GM23338 (cell line): Measurements from ENCODE around the gene TMEM25. TPM values are rescaled to one million over a fixed set of nuclear protein-coding genes. Genes with fewer than 3 reads are reported as not detected.
"Not testable (repeated sequence)": the region's sequence is repeated elsewhere in the genome, so short reads cannot be mapped to it uniquely, and the experiment has no call there.

Source experiments
- ATAC-seq: fragments of 200-7000 bp; cut with Tn5 transposase; 3 replicates; pipeline ENCODE4 v1.9.1; 2020
- DNase-seq: peaks from one replicate; pipeline ENCODE4 v3.0.0-alpha.2; 2015; ENCODE audit warnings: low spot score
- H2AFZ ChIP-seq: fragments of 200-600 bp; sonication (generic); 2 replicates; pipeline ENCODE4 v1.8.0; 2016; ENCODE audit warnings: antibody characterized with exemption, mild to moderate bottlenecking, moderate library complexity
- H3F3A ChIP-seq: fragments of 200-600 bp; sonication (generic); replicated peaks from 2 replicates; pipeline ENCODE4 v1.8.0; 2017; ENCODE audit warnings: antibody characterized with exemption, mixed run types, low read depth
- H3K27ac ChIP-seq: fragments of 200-600 bp; sonication (generic); 2 replicates; pipeline ENCODE4 v1.6.1; 2016; ENCODE audit warnings: low read depth
- H3K27me3 ChIP-seq: fragments of 200-600 bp; sonication (generic); 2 replicates; pipeline ENCODE4 v1.8.0; 2016; ENCODE audit warnings: mild to moderate bottlenecking, mixed run types, moderate library complexity; ENCODE audit not compliant: insufficient read depth
- H3K36me3 ChIP-seq: fragments of 200-600 bp; sonication (generic); 2 replicates; pipeline ENCODE4 v1.8.0; 2016; ENCODE audit warnings: mild to moderate bottlenecking; ENCODE audit not compliant: insufficient read depth
- H3K4me1 ChIP-seq: fragments of 200-600 bp; sonication (generic); 2 replicates; pipeline ENCODE4 v1.8.0; 2016; ENCODE audit warnings: mild to moderate bottlenecking, moderate library complexity; ENCODE audit not compliant: insufficient read depth
- H3K4me2 ChIP-seq: fragments of 200-600 bp; sonication (generic); 2 replicates; pipeline ENCODE4 v1.7.1; 2017; ENCODE audit warnings: mixed run types
- H3K4me3 ChIP-seq: fragments of 200-600 bp; sonication (generic); 2 replicates; pipeline ENCODE4 v1.6.1; 2016; ENCODE audit warnings: mixed run types
- H3K79me2 ChIP-seq: fragments of 200-600 bp; sonication (generic); replicated peaks from 2 replicates; pipeline ENCODE4 v1.8.0; 2017; ENCODE audit warnings: mild to moderate bottlenecking; ENCODE audit not compliant: insufficient read depth
- H3K9me2 ChIP-seq: fragments of 200-600 bp; sonication (generic); 2 replicates; pipeline ENCODE4 v1.8.0; 2017; ENCODE audit not compliant: insufficient read depth
- H4K20me1 ChIP-seq: fragments of 200-600 bp; sonication (generic); replicated peaks from 2 replicates; pipeline ENCODE4 v1.8.0; 2017; ENCODE audit warnings: mild to moderate bottlenecking; ENCODE audit not compliant: insufficient read depth
- H3K27ac Mint-ChIP-seq: 2 replicates; pipeline ENCODE4 v1.8.0; 2020; ENCODE audit warnings: inconsistent platforms, mild to moderate bottlenecking, moderate library complexity, mixed read lengths
- H3K27me3 Mint-ChIP-seq: 3 replicates; pipeline ENCODE4 v1.8.0; 2022; ENCODE audit warnings: low read depth, mild to moderate bottlenecking, moderate library complexity, mixed read lengths, inconsistent platforms; ENCODE audit not compliant: insufficient read depth, poor library complexity
- H3K36me3 Mint-ChIP-seq: 3 replicates; pipeline ENCODE4 v1.8.0; 2021; ENCODE audit warnings: low read depth, mild to moderate bottlenecking, inconsistent platforms, moderate library complexity, mixed read lengths
- H3K4me1 Mint-ChIP-seq: 3 replicates; pipeline ENCODE4 v1.8.0; 2020; ENCODE audit warnings: mild to moderate bottlenecking, inconsistent platforms, mixed read lengths
- H3K4me3 Mint-ChIP-seq: 3 replicates; pipeline ENCODE4 v1.8.0; 2021; ENCODE audit warnings: moderate library complexity, mild to moderate bottlenecking, inconsistent platforms, mixed read lengths
- H3K9me3 Mint-ChIP-seq: 3 replicates; pipeline ENCODE4 v1.8.0; 2020; ENCODE audit warnings: moderate library complexity, mild to moderate bottlenecking, inconsistent platforms, mixed read lengths
- CTCF ChIP-seq, 2 experiments: fragments of 200-600 bp in 1 of 2; sonication (generic) in 1 of 2; conservative IDR thresholded peaks; 2 replicates each; pipeline versions ENCODE4 v1.5.1 to v1.6.1; 2016 to 2017; ENCODE audit warnings: antibody characterized with exemption in 2 of 2, low read depth in 2 of 2, mild to moderate bottlenecking in 2 of 2, moderate library complexity in 1 of 2
- EZH2phosphoT487 ChIP-seq: fragments of 200-600 bp; sonication (generic); IDR thresholded peaks from one replicate; pipeline ENCODE4 v1.8.1; 2018; ENCODE audit warnings: antibody characterized with exemption; ENCODE audit not compliant: unreplicated experiment
- JUNB ChIP-seq: IDR thresholded peaks from one replicate; pipeline ENCODE4 v1.6.1; 2016; ENCODE audit warnings: antibody characterized with exemption; ENCODE audit not compliant: unreplicated experiment
- POLR2AphosphoS5 ChIP-seq: IDR thresholded peaks from 2 replicates; pipeline ENCODE4 v1.6.1; 2016; ENCODE audit warnings: antibody characterized with exemption, low read depth
- REST ChIP-seq: IDR thresholded peaks from one replicate; pipeline ENCODE4 v1.6.1; 2018; ENCODE audit warnings: antibody characterized with exemption; ENCODE audit not compliant: unreplicated experiment
- STAT1 ChIP-seq: IDR thresholded peaks from one replicate; pipeline ENCODE4 v1.6.1; 2016; ENCODE audit warnings: antibody characterized with exemption; ENCODE audit not compliant: unreplicated experiment
- ZNF114 ChIP-seq: fragments of 250-450 bp; sonication (Bioruptor Pico); IDR thresholded peaks from 2 replicates; pipeline ENCODE4 v1.5.0; 2020; ENCODE audit warnings: mild to moderate bottlenecking, moderate library complexity
- ZNF331 ChIP-seq: fragments of 250-450 bp; sonication (Bioruptor Pico); IDR thresholded peaks from 2 replicates; pipeline ENCODE4 v1.5.0; 2020; ENCODE audit warnings: low read depth, mild to moderate bottlenecking, moderate library complexity
- polyA plus RNA-seq: library from polyadenylated mRNA; unstranded; fragments of >200 nt; fragmentation: Nextera tagmentation; extraction: Ambion mirVana; gene quantifications from 2 replicates; pipeline ENCODE4 v1.2.1, GENCODE V29; 2016
- total RNA-seq: library from RNA; depleted of rRNA; stranded (reverse); fragments of >200 nt; shearing (Covaris generic); gene quantifications from 2 replicates; pipeline ENCODE4 v1.2.3, GENCODE V29; 2014

Gene TMEM25
- total and polyA plus RNA-seq, 2 experiments from 2014 or later, result 11.7 to 17.7 TPM

- TF ChIP-seq REST (no peak), ZNF331 (CRISPR knock-in tag) (no peak), POLR2AphosphoS5 (no peak), JUNB (no peak), CTCF (conservative IDR thresholded peaks at IDR 0.05; ENCODE audit: low read depth in 2 of 2) (no peak), ZNF114 (CRISPR knock-in tag) (no peak)
Observed at GRCh38 chr11:118574636-118575035, 43.6 kb downstream of the TMEM25 start (continued).

GRCh38 chr11:118577995-118578394, 47.0 kb downstream of the TMEM25 start:
- H3K27ac Mint-ChIP-seq, H3K4me2 ChIP-seq, H3K27ac ChIP-seq, H3K27me3 ChIP-seq, ATAC-seq, H2AFZ ChIP-seq, H3K4me3 ChIP-seq, H3K4me3 Mint-ChIP-seq, H3K27me3 Mint-ChIP-seq, H3K9me2 ChIP-seq, H3K36me3 ChIP-seq, H3K9me3 Mint-ChIP-seq, DNase-seq, H3K4me1 Mint-ChIP-seq, H3K4me1 ChIP-seq, H3F3A ChIP-seq: not testable (repeated sequence)
- H3K36me3 Mint-ChIP-seq, result peaks cover 11% of the 10 kb centered on the region
- Histone ChIP-seq H3K79me2 (peaks cover 85% of the 10 kb centered on the region), H4K20me1 (peaks cover 63% of the 10 kb centered on the region)

GRCh38 chr11:118581057-118581456, 50.1 kb downstream of the TMEM25 start:
- no peaks in the 10 kb centered on the region for H3K9me3 Mint-ChIP-seq
- Histone ChIP-seq H2AFZ (no peak overlapping the region), H3K79me2 (peaks cover 55% of the 10 kb centered on the region), H3K4me1 (no peaks in the 10 kb centered on the region), H3F3A (peaks cover 3% of the 10 kb centered on the region; the same call in 1 of the 2 replicates), H3K36me3 (peaks cover 32% of the 10 kb centered on the region), H3K27ac (no peak overlapping the region), H3K27me3 (no peaks in the 10 kb centered on the region), H3K4me2 (no peak overlapping the region), H4K20me1 (peaks cover 35% of the 10 kb centered on the region), H3K4me3 (no peak overlapping the region), H3K9me2 (no peaks in the 10 kb centered on the region)
- DNase-seq (no peak), ATAC-seq (no peak)
- no peak overlapping the region for H3K4me3 Mint-ChIP-seq
- H3K36me3 Mint-ChIP-seq, result peaks cover 38% of the 10 kb centered on the region
- H3K27ac Mint-ChIP-seq, result no peak overlapping the region
- no peaks in the 10 kb centered on the region for H3K27me3 Mint-ChIP-seq
- H3K4me1 Mint-ChIP-seq, result no peaks in the 10 kb centered on the region
- no peak for TF ChIP-seq STAT1
- no peak for TF ChIP-seq POLR2AphosphoS5
- no peak for TF ChIP-seq CTCF (conservative IDR thresholded peaks at IDR 0.05; ENCODE audit: low read depth in 2 of 2)
- TF ChIP-seq REST, result no peak
- no peak for TF ChIP-seq ZNF114 (CRISPR knock-in tag)
- TF ChIP-seq EZH2phosphoT487, result no peak
